ENCODE data around the gene KLHDC8B. TPM values are rescaled to one million over a fixed set of nuclear protein-coding genes. Genes with fewer than 3 reads are reported as not detected.

The KLHDC8B gene
- total RNA-seq: 10 to 100 TPM in 1 of 2 donors, 1 to 10 TPM in 1; 4.6 to 12.5 TPM
- long read RNA-seq, partial matches to known transcripts: 0 of 4 reads
- long read RNA-seq, other reads (novel, unspliced or antisense): 2 of 4 reads

DNA sequence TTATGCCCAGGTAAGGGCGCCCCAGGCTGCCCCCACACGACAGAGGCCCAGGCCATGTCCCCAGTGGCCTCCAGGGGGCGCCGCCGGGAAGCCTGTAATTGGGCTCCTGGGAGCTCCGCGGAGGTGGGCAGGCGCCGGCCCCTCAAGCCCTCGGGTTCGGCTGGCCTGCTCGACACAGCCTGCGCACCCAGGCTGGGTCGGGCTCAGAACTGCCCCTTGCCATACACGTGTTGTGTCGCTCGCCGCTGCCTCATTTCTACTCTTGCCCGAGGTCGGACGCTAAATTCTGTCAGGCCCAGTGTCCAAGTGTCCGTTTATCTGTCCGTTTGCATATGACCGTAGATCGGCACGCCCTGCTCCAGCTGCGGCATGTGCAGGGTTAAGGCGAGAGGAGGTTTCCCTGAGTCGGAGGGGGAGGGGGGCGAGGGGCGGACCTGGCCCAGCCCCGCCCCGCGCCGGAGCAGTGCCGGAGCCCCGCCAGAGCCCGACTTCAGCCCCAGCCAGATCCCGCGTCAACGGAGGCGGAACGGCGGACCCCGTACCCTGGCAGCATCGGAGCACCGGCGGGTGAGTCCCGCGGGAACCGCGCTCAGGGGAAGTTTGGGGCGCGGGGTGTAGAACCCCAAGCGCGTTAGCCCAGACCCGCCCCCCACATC, at the start of gene KLHDC8B:
TSS of gene KLHDC8B (plus strand) at position 480 of the 656 bp plus-strand sequence. CDS start 1,172 bp downstream, outside the sequence.
- intact Hi-C loops (cut with DNase I, micrococcal nuclease): loop anchor here in 1 of 2 donors (2.0 to 5.0 kb wide), 2 partner anchors 170 to 276 kb away; partner anchors contain the start of gene USP4
- ATAC-seq (peak; percentile 84), DNase-seq (peak; percentile 82 to 91)

GRCh38 chr3:49122022-49122421, 49.4 kb upstream of the KLHDC8B start:
- ATAC-seq: no peak
- no peak for DNase-seq
- intact Hi-C loops (cut with DNase I, micrococcal nuclease): no loop called here

DNA sequence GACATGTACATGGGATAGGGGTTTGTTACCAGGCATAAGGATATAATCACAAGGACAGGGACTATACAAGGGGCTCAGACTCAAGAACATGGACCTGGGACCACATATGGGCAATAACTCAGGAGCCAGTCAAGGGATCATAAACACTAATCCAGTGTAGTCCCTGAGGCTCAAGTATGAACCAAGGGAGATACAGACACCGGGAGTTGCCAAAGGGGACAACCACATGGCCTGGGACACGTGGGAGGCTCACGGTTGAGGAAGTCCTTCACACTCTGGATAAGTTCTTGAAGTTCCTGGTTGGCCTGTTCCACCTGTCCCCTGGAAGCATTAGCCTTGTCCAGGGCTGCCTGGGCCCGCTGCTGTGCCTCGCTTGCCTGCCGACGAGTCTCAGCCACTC, 48.9 kb upstream of the KLHDC8B start:
- intact Hi-C loops (cut with DNase I, micrococcal nuclease): no loop called here
- no peak for DNase-seq
- no peak for ATAC-seq

DNA sequence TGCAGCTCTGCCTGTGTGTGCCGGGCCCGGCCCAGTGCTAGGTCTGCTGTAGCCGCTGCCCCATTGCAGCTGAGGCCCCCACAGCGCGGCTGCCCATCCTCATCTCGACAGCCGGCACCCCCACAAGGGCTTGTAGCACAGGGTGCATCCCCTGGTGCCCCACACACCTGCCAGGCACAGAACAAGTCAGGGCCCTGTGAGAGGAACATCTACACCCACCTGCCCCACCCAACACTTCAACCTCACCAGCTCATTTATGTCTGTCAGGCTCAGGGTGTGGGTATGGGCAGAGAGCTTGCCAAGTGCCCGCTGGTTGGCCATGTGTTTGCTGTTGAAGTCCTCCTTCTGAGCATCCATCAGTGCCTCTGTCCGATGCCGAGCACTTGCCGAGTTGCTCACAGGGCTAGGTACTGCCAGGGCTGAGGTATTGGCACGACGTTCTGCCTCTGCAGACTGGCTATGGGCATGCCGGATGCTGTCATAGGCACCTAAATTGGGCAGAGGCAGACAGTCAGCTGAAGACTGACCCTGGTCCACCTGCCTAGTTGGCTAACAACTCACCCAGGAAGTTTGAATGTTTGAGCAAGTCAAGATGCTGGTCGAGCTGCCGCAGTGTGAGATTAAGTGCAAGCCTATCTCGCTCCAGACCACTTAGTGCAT, 48.4 kb upstream of the KLHDC8B start:
- intact Hi-C loops (cut with DNase I, micrococcal nuclease): no loop called here

DNA sequence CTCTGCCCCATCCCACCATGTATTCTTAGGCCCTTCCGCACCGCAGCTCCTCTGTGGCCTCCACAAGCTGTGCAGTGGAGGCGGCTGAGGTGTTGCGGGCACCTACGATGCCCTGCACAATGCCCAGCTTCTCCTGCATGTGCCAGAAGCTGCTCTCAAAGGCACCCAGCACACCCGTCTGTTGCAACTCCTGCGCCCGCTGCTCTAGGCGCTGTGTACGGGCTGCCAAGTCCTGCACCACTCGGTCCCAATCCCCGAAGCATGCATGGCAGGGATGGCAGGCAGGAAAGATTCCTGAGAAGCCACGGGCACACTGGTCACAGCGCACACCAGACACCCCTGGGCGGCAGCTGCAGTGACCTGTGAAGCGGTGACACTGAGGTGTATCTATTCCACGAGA, 47.7 kb upstream of the KLHDC8B start:
- intact Hi-C loops (cut with DNase I, micrococcal nuclease): no loop called here
- DNase-seq: no peak
- no peak for ATAC-seq

More for the DNA sequence above, 48.4 kb upstream of the KLHDC8B start:
- ATAC-seq (no peak), DNase-seq (no peak)

DNA sequence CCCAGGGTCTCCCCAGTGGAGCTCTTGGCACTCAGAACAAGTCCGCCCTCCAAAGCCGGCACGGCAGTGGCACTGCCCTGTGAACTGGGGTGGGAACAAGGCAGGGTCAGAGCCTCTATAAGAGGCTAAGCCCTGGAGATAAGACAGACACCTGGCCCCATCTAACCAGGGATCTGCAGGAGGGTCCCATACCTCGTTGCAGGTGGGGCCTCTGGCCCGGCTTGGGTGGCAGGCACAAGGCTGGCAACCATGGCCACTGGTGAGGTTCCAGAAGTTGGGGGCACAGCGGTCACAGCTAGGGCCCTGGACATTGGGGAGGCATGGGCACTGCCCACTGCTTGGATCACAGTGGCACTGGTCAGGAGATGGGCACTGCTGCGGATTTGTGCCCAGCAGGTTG, 47.2 kb upstream of the KLHDC8B start:
- intact Hi-C loops (cut with DNase I, micrococcal nuclease): no loop called here
- DNase-seq: no peak
- ATAC-seq: no peak

GRCh38 chr3:49124991-49125670, 46.3 kb upstream of the KLHDC8B start:
- DNase-seq (no peak), ATAC-seq (no peak)
- intact Hi-C loops (cut with DNase I, micrococcal nuclease): no loop called here

DNA sequence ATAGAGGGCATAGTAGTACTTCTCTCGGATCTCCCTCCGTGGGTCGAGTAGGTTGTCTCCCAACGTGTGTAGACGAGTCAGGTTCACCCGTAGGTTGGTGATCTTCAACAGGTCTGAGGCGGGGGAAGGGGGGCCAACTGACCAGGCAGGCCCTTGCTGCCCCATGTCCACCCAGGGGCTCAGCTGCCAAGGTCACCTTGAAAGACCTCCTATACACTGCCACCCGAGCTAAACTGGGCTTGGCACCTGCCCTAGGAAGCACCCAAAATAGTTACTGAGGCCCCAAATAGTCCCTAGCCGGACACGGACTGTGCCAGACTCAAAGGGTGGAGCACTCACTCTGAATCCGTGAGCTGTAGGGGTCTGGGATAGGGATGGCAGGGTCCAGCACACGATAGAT, 40.4 kb upstream of the KLHDC8B start:
- DNase-seq: no peak
- ATAC-seq: no peak
- intact Hi-C loops (cut with DNase I, micrococcal nuclease): no loop called here

DNA sequence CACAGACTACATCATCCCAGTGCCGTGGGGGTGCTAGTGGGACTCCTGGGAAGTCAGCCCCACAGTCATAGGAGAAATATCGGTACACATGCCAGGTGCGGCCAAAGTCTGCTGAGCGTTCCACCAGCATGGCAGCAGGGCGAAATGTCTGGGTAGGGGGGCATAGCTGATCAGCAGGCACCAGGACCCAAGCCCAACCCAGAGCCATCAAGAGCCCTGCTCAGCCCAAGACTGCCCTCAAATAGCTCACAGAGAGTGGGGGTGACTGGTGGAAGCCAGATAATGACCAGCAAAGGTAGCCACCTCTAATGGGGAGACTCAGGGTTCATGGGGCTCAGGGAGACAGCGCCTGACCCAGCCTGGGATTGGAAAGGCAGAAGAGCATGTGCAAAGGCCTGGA, 39.8 kb upstream of the KLHDC8B start:
- intact Hi-C loops (cut with DNase I, micrococcal nuclease): no loop called here
- ATAC-seq (no peak), DNase-seq (no peak)

DNA sequence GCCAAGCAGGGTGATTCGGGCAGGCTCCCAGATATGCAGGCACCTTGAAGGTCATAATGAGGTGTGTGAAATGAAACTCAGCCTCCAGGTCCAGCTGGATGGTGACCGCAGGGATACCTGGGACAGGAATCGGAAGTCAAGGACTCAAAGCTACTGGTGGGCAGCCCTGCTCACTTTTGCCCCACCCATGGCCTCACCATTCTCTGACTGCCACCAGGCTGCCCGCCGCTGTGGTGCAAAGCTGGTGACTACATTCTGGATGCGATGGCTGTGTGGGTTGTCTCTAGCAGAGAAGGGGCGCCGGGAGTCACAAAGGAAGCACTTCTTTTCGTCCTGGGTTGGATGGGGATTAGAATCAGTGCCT, 39.3 kb upstream of the KLHDC8B start:
- intact Hi-C loops (cut with DNase I, micrococcal nuclease): no loop called here

GRCh38 chr3:49132437-49133225, 38.8 kb upstream of the KLHDC8B start, which contains the start of gene LAMB2:
LAMB2 (minus strand) TSS chr3:49133050; CDS start chr3:49132867, 183 bp downstream.
- peak; percentile 74 for ATAC-seq
- DNase-seq: peak; percentile 74 to 75
- intact Hi-C loops (cut with DNase I, micrococcal nuclease): no loop called here

More for the DNA sequence above, 39.3 kb upstream of the KLHDC8B start:
- ATAC-seq (no peak), DNase-seq (no peak)

DNA sequence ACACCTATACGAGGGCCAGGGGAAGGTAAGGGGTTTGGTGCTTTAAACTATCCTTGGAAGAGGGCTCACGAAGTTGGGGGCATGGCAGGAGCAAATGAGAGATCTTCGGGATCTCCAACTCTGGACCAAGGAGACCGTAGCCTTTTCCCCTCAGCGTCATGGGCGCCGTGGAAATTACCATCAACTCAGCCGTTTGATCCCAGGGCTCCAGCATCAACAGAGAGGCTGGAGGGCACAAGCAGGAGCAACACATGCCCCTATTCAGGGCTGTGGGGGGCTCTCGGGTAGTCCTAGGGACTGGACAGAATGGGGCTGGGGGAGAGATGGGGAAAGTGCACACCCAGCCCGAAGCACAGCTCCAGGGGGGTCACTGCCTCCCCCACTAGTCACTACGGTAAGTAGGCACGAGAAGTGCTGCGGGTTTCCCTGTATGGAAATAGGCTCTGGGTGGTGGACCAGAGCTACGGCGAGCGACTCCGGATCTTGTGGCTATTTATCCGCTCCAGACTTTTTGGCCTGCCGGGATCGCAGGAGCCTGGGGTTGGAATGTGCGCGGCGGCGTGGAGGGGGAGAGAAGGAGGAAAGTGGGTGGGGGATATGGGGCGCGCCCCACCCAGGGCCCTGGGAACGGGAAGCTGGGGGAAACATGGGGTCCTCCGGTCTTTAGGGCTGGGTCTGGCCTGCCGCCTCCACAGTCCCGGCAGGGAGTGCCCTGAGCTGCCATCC, 38.0 kb upstream of the KLHDC8B start:
- DNase-seq (peak; percentile 84 to 85), ATAC-seq (peak; percentile 86)
- intact Hi-C loops (cut with DNase I, micrococcal nuclease): no loop called here

GRCh38 chr3:49134471-49135265, 36.7 kb upstream of the KLHDC8B start:
- intact Hi-C loops (cut with DNase I, micrococcal nuclease): no loop called here
- DNase-seq (no peak), ATAC-seq (no peak)

DNA sequence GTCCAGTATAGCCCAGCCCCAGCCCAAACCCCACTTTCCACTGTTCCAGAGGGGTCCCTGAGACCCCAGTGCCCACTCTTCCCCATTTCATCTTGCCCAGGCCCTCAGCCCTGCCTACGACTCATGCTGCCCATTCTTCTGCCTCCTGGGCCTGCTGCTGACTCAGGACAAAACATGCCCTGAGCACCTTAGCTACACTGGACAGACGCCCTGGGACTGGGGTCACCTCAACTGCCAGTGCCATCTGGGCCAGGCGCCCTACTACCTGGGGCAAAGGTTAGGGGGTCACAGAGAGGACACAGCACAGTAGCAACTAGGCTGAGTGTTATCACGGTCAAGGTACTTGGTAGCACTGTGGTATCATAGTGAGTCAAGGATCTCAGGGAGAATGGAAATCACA, 35.9 kb upstream of the KLHDC8B start:
- ATAC-seq: no peak
- no peak for DNase-seq
- intact Hi-C loops (cut with DNase I, micrococcal nuclease): no loop called here

GRCh38 chr3:49140080-49140479, 31.3 kb upstream of the KLHDC8B start:
- DNase-seq (no peak), ATAC-seq (no peak)
- intact Hi-C loops (cut with DNase I, micrococcal nuclease): no loop called here

DNA sequence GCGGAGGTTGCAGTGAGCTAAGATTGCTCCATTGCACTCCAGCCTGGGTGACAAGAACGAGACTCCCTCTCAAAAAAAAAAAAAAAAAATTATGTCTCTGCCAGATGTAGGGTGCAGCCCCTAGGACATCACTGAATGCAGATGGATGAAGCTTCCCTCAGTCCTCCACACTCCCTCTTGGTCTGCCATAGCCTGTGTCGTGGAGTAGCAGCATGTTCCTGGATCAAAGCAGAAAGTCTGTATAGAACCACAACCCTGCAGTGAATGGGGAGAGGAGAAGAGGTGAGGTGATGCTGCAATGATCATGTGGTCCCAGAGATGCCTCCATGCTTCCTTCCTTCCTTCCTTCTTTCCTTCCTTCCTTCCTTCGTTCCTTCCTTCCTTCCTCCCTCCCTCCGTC, 23.2 kb upstream of the KLHDC8B start:
- intact Hi-C loops (cut with DNase I, micrococcal nuclease): no loop called here
- DNase-seq: no peak
- no peak for ATAC-seq

- ATAC-seq: no peak
- DNase-seq: no peak
- intact Hi-C loops (cut with DNase I, micrococcal nuclease): no loop called here
Measured at GRCh38 chr3:49151610-49152009, 19.8 kb upstream of the KLHDC8B start.

Data from left colon (tissue), 2 donors.